Smooth muscle cell (in vitro differentiated cells): ENCODE data around the gene NME9. TPM values are rescaled to one million over a fixed set of nuclear protein-coding genes. Genes with fewer than 3 reads are reported as not detected.

Experiments
- DNase-seq: peaks from one replicate; lab custom pipeline; 2025; ENCODE audit not compliant: unreplicated experiment; lab: John Stamatoyannopoulos, UW
- H2AFZ ChIP-seq: fragments of 200-600 bp; sonication (generic); 2 replicates; pipeline ENCODE4 v1.6.0; 2016; ENCODE audit warnings: antibody characterized with exemption, low read depth, mild to moderate bottlenecking
- H3F3A ChIP-seq: fragments of 200-600 bp; sonication (generic); 2 replicates; pipeline ENCODE4 v1.6.0; 2017; ENCODE audit warnings: antibody characterized with exemption, low read depth
- H3K27ac ChIP-seq: fragments of 200-600 bp; sonication (generic); 2 replicates; pipeline ENCODE4 v1.5.1; 2016; ENCODE audit warnings: low read depth, mild to moderate bottlenecking
- H3K27me3 ChIP-seq: fragments of 200-600 bp; sonication (generic); 2 replicates; pipeline ENCODE4 v1.6.1; 2016; ENCODE audit warnings: low read depth, mild to moderate bottlenecking
- H3K36me3 ChIP-seq: fragments of 200-600 bp; sonication (generic); 2 replicates; pipeline ENCODE4 v1.5.1; 2016; ENCODE audit warnings: low read depth
- H3K4me1 ChIP-seq: fragments of 200-600 bp; sonication (generic); 2 replicates; pipeline ENCODE4 v1.5.1; 2016; ENCODE audit warnings: low read depth
- H3K4me2 ChIP-seq: fragments of 200-600 bp; sonication (generic); 2 replicates; pipeline ENCODE4 v1.6.0; 2016; ENCODE audit warnings: mild to moderate bottlenecking
- H3K4me3 ChIP-seq: fragments of 200-600 bp; sonication (generic); 2 replicates; pipeline ENCODE4 v1.5.1; 2016; ENCODE audit warnings: mild to moderate bottlenecking
- H3K79me2 ChIP-seq: fragments of 200-600 bp; sonication (generic); 2 replicates; pipeline ENCODE4 v1.6.0; 2016; ENCODE audit warnings: low read depth, mild to moderate bottlenecking
- H3K9ac ChIP-seq: fragments of 200-600 bp; sonication (generic); 2 replicates; pipeline ENCODE4 v1.6.0; 2016; ENCODE audit warnings: low read depth
- H3K9me3 ChIP-seq: fragments of 200-600 bp; sonication (generic); replicated peaks from 2 replicates; pipeline ENCODE4 v1.5.1; 2016; ENCODE audit warnings: low read depth
- H4K20me1 ChIP-seq: fragments of 200-600 bp; sonication (generic); 2 replicates; pipeline ENCODE4 v1.6.0; 2016; ENCODE audit warnings: low read depth
- CTCF ChIP-seq: fragments of 200-600 bp; sonication (generic); IDR thresholded peaks from 2 replicates; pipeline ENCODE4 v1.5.1; 2017; ENCODE audit warnings: borderline replicate concordance, mild to moderate bottlenecking, antibody characterized with exemption; ENCODE audit not compliant: insufficient read depth, poor library complexity, severe bottlenecking
- WGBS: methylation state at CpG from one replicate; pipeline ENCODE4 v1.1.7; 2016; ENCODE audit warnings: low lambda C conversion rate; 5-methylcytosine and 5-hydroxymethylcytosine counted together
- polyA plus RNA-seq: library from polyadenylated mRNA; unstranded; fragments of >200 nt; fragmentation: Nextera tagmentation; extraction: Ambion mirVana; gene quantifications from 2 replicates; pipeline ENCODE4 v1.2.1, GENCODE V29; 2016
- total RNA-seq: library from RNA; depleted of rRNA; stranded (reverse); fragments of >200 nt; gene quantifications from 2 replicates; pipeline ENCODE4 v1.2.3, GENCODE V29; 2014

Gene NME9
- total and polyA plus RNA-seq, 2 experiments from 2014 or later = not detected

GRCh38 chr3:138348754-138349739 is 19.4 kb upstream of the NME9 start:
- no peaks in the 10 kb centered on the region for H3K27me3 ChIP-seq
- peaks cover 5% of the 10 kb centered on the region for H3K4me1 ChIP-seq
- peaks cover 8% of the 10 kb centered on the region for H3K79me2 ChIP-seq
- peak; percentile 34 for DNase-seq
- no peak for TF ChIP-seq CTCF
- H3K4me3 ChIP-seq = peak overlapping the region; percentile 84
- peak overlapping the region; percentile 83 for H3K9ac ChIP-seq
- H2AFZ ChIP-seq = peak overlapping the region; percentile 85
- H3K9me3 ChIP-seq = no peaks in the 10 kb centered on the region
- peaks cover 36% of the 10 kb centered on the region for H4K20me1 ChIP-seq
- no peaks in the 10 kb centered on the region for H3K36me3 ChIP-seq
- 6% methylated on average over 54 of the region's 58 CpGs for WGBS
- H3K4me2 ChIP-seq = peak overlapping the region; percentile 90
- peak overlapping the region; percentile 68 for H3K27ac ChIP-seq
- peaks cover 8% of the 10 kb centered on the region for H3F3A ChIP-seq

DNA sequence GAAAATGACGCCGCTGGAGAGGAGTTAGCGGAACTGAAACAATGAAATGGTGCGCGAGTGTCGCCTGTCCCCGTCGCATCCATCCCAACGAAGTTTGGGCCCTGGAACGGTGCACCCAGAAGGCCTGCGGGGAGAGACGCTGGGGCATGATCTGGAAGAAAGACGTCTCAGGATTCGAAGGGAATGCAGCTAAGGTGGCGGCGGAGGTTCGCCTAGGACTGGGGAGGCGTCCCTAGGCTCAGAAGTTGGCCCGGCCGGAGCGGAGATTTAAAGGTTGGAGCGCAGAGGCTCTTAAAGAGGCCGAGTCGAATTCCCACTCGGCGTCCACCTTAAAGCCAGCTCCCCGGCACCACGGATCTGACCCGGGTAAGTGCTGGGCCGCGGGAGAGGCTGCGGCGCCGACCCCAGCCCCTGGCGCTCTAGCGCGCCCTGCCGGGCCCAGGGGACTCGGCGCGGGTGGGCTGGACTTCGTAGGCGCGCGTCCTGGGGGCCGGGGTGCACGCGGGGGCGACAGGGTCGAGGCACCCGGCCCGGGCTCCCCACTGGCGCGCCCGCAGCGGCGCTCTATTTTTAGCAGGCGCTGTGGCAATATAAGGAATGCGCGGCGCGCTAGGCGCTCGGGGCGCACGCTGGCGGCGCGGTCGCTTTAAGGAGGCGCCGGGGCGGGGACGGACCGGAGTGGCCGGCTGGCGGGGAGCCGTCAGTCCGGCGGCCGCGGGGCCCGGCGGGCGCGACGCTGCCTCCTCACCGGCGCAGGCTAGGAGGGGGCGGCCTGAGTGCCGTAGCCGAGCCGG is 18.5 kb upstream of the NME9 start, which contains the start of gene MRAS:
MRAS (plus strand) TSS at position 620 of the 794 bp plus-strand sequence. CDS start 24,305 bp downstream, outside the sequence.
- peaks cover 8% of the 10 kb centered on the region for H3F3A ChIP-seq
- H4K20me1 ChIP-seq = peaks cover 27% of the 10 kb centered on the region
- H3K4me3 ChIP-seq = peak within 1 kb of the TSS; percentile 84
- peak within 1 kb of the TSS; percentile 98 for H2AFZ ChIP-seq
- H3K27me3 ChIP-seq = no peaks in the 10 kb centered on the region
- TF ChIP-seq CTCF = peak; percentile 47
- peak within 1 kb of the TSS; percentile 90 for H3K4me2 ChIP-seq
- H3K9ac ChIP-seq = peak within 1 kb of the TSS; percentile 83
- peak within 1 kb of the TSS; percentile 68 for H3K27ac ChIP-seq
- no peaks in the 10 kb centered on the region for H3K9me3 ChIP-seq
- peak; percentile 51 for DNase-seq
- H3K36me3 ChIP-seq = no peaks in the 10 kb centered on the region
- 1% methylated on average over 81 of the region's 93 CpGs for WGBS
- H3K79me2 ChIP-seq = peaks cover 8% of the 10 kb centered on the region
- peaks cover 5% of the 10 kb centered on the region for H3K4me1 ChIP-seq

DNA sequence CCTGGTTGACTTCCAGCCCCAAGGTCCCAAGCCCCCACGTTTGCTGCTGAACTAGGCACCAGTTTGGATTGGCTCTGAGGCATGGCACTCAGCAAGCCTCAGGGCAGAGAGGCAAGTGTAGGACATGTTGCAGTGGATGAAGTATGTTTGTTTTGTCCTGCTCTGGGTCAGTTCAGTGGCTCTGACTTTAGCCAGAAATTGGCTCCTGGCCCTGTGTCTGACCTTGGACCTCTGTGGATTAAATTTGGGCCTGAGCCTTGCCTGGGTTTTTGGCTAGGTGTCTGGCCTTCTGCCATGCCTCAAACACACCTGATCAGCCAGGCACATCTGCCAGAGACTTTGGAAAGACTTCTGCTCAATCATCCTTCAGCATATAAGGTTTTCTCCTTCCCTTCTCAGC is 15.1 kb upstream of the NME9 start:
- Histone ChIP-seq H3K4me2 (no peak overlapping the region), H3F3A (peaks cover 8% of the 10 kb centered on the region), H4K20me1 (no peaks in the 10 kb centered on the region), H2AFZ (no peak overlapping the region), H3K27me3 (no peaks in the 10 kb centered on the region), H3K9ac (no peak overlapping the region), H3K79me2 (no peaks in the 10 kb centered on the region), H3K4me3 (no peak overlapping the region), H3K9me3 (no peaks in the 10 kb centered on the region), H3K4me1 (peaks cover 5% of the 10 kb centered on the region), H3K36me3 (no peaks in the 10 kb centered on the region), H3K27ac (no peak overlapping the region)
- DNase-seq = no peak
- no peak for TF ChIP-seq CTCF
- WGBS = 83% methylated on average over 1 of the region's 1 CpG
